WTC11 (cell line): ENCODE measurements around the gene SMKR1. TPM values are rescaled to one million over a fixed set of nuclear protein-coding genes. Genes with fewer than 3 reads are reported as not detected.

ENCODE experiments used
- ATAC-seq: fragments of 200-7000 bp; cut with Tn5 transposase; 2 replicates; pipeline ENCODE4 v1.10.0; 2021; ENCODE audit warnings: mild to moderate bottlenecking, moderate library complexity
- CTCF ChIA-PET: fragments of 300-600 bp; sonication (Branson Sonifier 250); formaldehyde crosslinking; loops from one replicate; lab custom pipeline; 2021; ENCODE audit warnings: antibody characterized with exemption; lab: Charles Lee
- POLR2A ChIA-PET: fragments of 350-600 bp; sonication (Branson Sonifier 250); formaldehyde crosslinking; loops from one replicate; lab custom pipeline; 2021; ENCODE audit warnings: antibody characterized with exemption; lab: Charles Lee
- DNase-seq: peaks from one replicate; pipeline ENCODE4 v3.0.0; 2021; ENCODE audit warnings: low spot score
- H3K27ac Mint-ChIP-seq: 2 replicates; pipeline ENCODE4 v1.8.0; 2021; ENCODE audit warnings: mixed read lengths
- H3K27me3 Mint-ChIP-seq: 2 replicates; pipeline ENCODE4 v1.8.0; 2021; ENCODE audit warnings: low read depth, mild to moderate bottlenecking, moderate library complexity, mixed read lengths
- H3K36me3 Mint-ChIP-seq: 2 replicates; pipeline ENCODE4 v1.8.0; 2021; ENCODE audit warnings: mixed read lengths
- H3K4me1 Mint-ChIP-seq: 2 replicates; pipeline ENCODE4 v1.8.0; 2022; ENCODE audit warnings: mixed read lengths
- H3K4me3 Mint-ChIP-seq: 2 replicates; pipeline ENCODE4 v1.8.0; 2021; ENCODE audit warnings: mild to moderate bottlenecking, moderate library complexity, mixed read lengths
- H3K9me3 Mint-ChIP-seq: 2 replicates; pipeline ENCODE4 v1.8.0; 2021; ENCODE audit warnings: mixed read lengths
- ATF1 ChIP-seq: sonication (generic); formaldehyde crosslinking; IDR thresholded peaks from 2 replicates; pipeline ENCODE4 v1.8.1; 2023; ENCODE audit warnings: mild to moderate bottlenecking, moderate library complexity, missing genetic modification reagents
- CBFB ChIP-seq: sonication (generic); formaldehyde crosslinking; IDR thresholded peaks from 2 replicates; pipeline ENCODE4 v1.8.1; 2022; ENCODE audit warnings: mild to moderate bottlenecking, low read depth, missing genetic modification reagents
- E2F4 ChIP-seq: sonication (generic); formaldehyde crosslinking; IDR thresholded peaks from 2 replicates; pipeline ENCODE4 v1.8.1; 2022; ENCODE audit warnings: low read depth, mild to moderate bottlenecking, moderate library complexity, missing genetic modification reagents, borderline replicate concordance
- FOXJ3 ChIP-seq: sonication (generic); formaldehyde crosslinking; IDR thresholded peaks from 2 replicates; pipeline ENCODE4 v1.9.0; 2021; ENCODE audit warnings: missing genetic modification reagents, mild to moderate bottlenecking, borderline replicate concordance
- HMGA2 ChIP-seq: fragments of 250-450 bp; sonication (Bioruptor Pico); IDR thresholded peaks from 2 replicates; pipeline ENCODE4 v1.4.0; 2021; ENCODE audit warnings: mild to moderate bottlenecking, moderate library complexity
- MXD4 ChIP-seq: fragments of 250-450 bp; sonication (Bioruptor Pico); IDR thresholded peaks from 2 replicates; pipeline ENCODE4 v1.8.0; 2021; ENCODE audit warnings: mild to moderate bottlenecking, moderate library complexity, borderline replicate concordance
- MYBL2 ChIP-seq: sonication (generic); formaldehyde crosslinking; IDR thresholded peaks from 2 replicates; pipeline ENCODE4 v1.8.1; 2023; ENCODE audit warnings: mild to moderate bottlenecking, moderate library complexity, missing genetic modification reagents
- NR1H2 ChIP-seq: sonication (generic); formaldehyde crosslinking; IDR thresholded peaks from 2 replicates; pipeline ENCODE4 v1.9.0; 2021; ENCODE audit warnings: mild to moderate bottlenecking, moderate library complexity, missing genetic modification reagents
- SOX15 ChIP-seq: fragments of 250-450 bp; sonication (Bioruptor Pico); IDR thresholded peaks from 2 replicates; pipeline ENCODE4 v1.9.0; 2021; ENCODE audit warnings: mild to moderate bottlenecking
- TP53 ChIP-seq: sonication (generic); formaldehyde crosslinking; IDR thresholded peaks from 2 replicates; pipeline ENCODE4 v1.8.1; 2023; ENCODE audit warnings: mild to moderate bottlenecking, missing genetic modification reagents
- ZNF138 ChIP-seq: sonication (generic); formaldehyde crosslinking; conservative IDR thresholded peaks from 2 replicates; pipeline ENCODE4 v1.8.1; 2022; ENCODE audit warnings: mild to moderate bottlenecking, moderate library complexity, missing genetic modification reagents
- ZNF263 ChIP-seq: sonication (generic); formaldehyde crosslinking; IDR thresholded peaks from 2 replicates; pipeline ENCODE4 v1.8.1; 2022; ENCODE audit warnings: low read depth, mild to moderate bottlenecking, moderate library complexity, missing genetic modification reagents
- ZNF281 ChIP-seq: sonication (generic); formaldehyde crosslinking; IDR thresholded peaks from 2 replicates; pipeline ENCODE4 v1.8.0; 2023; ENCODE audit warnings: mild to moderate bottlenecking, missing genetic modification reagents
- ZNF317 ChIP-seq: sonication (generic); formaldehyde crosslinking; IDR thresholded peaks from 2 replicates; pipeline ENCODE4 v1.8.1; 2023; ENCODE audit warnings: low read depth, mild to moderate bottlenecking, moderate library complexity, missing genetic modification reagents, borderline replicate concordance
- ZNF423 ChIP-seq: fragments of 250-450 bp; sonication (Bioruptor Pico); IDR thresholded peaks from 2 replicates; pipeline ENCODE4 v2.1.2; 2022; ENCODE audit warnings: mild to moderate bottlenecking, moderate library complexity
- total RNA-seq: library from RNA; stranded (reverse); gene quantifications from 3 replicates; pipeline ENCODE4 v1.2.3, GENCODE V29; 2021
- TF ChIP-seq, protein P1 (sequence below): sonication (generic); formaldehyde crosslinking; IDR thresholded peaks from 2 replicates; pipeline ENCODE4 v1.8.0; 2023; ENCODE audit warnings: missing genetic modification reagents
- TF ChIP-seq, protein P2 (sequence below): sonication (generic); formaldehyde crosslinking; IDR thresholded peaks from 2 replicates; pipeline ENCODE4 v1.8.1; 2022; ENCODE audit warnings: missing genetic modification reagents, borderline replicate concordance
- TF ChIP-seq, protein P3 (sequence below): sonication (generic); formaldehyde crosslinking; IDR thresholded peaks from 2 replicates; pipeline ENCODE4 v1.8.1; 2023; ENCODE audit warnings: mild to moderate bottlenecking, missing genetic modification reagents, moderate library complexity
- TF ChIP-seq, protein P4 (sequence below): sonication (generic); formaldehyde crosslinking; IDR thresholded peaks from 2 replicates; pipeline ENCODE4 v1.8.1; 2022; ENCODE audit warnings: mild to moderate bottlenecking, missing genetic modification reagents, moderate library complexity, borderline replicate concordance
- TF ChIP-seq, protein P5 (sequence below): sonication (generic); formaldehyde crosslinking; IDR thresholded peaks from 2 replicates; pipeline ENCODE4 v1.8.0; 2022; ENCODE audit warnings: mild to moderate bottlenecking, missing genetic modification reagents
- TF ChIP-seq, protein P6 (sequence below): sonication (generic); formaldehyde crosslinking; IDR thresholded peaks from 2 replicates; pipeline ENCODE4 v1.8.1; 2023; ENCODE audit warnings: mild to moderate bottlenecking, missing genetic modification reagents, moderate library complexity

Gene SMKR1
- total RNA-seq, 1 experiment from 2014 or later, result 0.50 TPM

DNA sequence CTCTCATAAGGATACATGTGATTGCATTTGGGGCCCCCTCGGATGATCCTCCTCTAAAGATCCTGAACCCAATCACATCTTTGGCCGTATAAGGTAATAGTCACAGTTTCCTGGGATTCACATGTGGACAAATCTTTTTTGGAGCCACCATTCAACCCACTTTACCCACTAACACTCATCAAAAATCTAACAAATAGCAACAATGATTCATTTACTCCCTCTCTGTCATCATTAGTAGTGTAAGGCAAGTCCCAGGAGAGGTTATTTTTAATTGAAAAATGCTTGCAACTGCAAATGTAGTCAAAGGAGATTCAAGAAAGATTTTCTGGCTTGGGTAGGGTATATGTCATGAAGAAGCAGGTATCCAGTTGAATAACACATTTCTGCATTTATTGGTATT, 9.9 kb upstream of the SMKR1 start (continued):
- no peak for TF ChIP-seq ATF1 (CRISPR knock-in tag)
- no peak for TF ChIP-seq FOXJ3 (CRISPR knock-in tag)
- TF ChIP-seq TP53 (CRISPR knock-in tag), result no peak
- TF ChIP-seq, protein P1, sequence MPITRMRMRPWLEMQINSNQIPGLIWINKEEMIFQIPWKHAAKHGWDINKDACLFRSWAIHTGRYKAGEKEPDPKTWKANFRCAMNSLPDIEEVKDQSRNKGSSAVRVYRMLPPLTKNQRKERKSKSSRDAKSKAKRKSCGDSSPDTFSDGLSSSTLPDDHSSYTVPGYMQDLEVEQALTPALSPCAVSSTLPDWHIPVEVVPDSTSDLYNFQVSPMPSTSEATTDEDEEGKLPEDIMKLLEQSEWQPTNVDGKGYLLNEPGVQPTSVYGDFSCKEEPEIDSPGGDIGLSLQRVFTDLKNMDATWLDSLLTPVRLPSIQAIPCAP, result no peak
- TF ChIP-seq HMGA2 (CRISPR knock-in tag), result no peak
- TF ChIP-seq ZNF263 (CRISPR knock-in tag), result no peak
- TF ChIP-seq ZNF317 (CRISPR knock-in tag), result no peak
- no peak for TF ChIP-seq MXD4 (CRISPR knock-in tag)

DNA sequence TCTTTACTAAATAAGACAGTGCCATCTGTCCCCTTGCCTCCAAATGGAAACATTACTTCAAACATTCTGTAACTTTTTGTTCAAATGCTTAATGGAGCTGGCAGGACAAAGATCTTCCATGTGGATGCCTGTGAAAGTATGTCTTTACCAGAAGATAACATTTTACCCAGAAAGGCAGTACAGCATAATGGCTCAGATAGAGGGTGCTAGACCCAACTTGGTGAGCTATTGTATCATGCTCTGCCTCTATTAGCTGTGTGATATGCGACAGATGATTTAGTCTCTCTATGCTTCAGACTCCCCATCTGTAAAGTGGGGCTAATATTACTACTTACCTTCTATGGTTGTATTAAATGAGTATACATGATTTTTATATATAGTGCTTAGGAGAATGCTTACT, 8.8 kb upstream of the SMKR1 start:
- Mint-ChIP-seq H3K4me3 (no peak overlapping the region), H3K27ac (no peak overlapping the region), H3K9me3 (no peaks in the 10 kb centered on the region), H3K4me1 (no peaks in the 10 kb centered on the region), H3K27me3 (peaks cover 3% of the 10 kb centered on the region; the same call in 1 of the 2 replicates), H3K36me3 (no peaks in the 10 kb centered on the region)
- CTCF ChIA-PET, result interaction anchor here (0.7 to 2.4 kb wide), 13 partner anchors 8 to 332 kb away, joined by 3 to 7 read pairs (median 3); partner anchors contain the start of gene SMKR1
- POLR2A ChIA-PET, result no interaction called here
- TF ChIP-seq, protein P2, sequence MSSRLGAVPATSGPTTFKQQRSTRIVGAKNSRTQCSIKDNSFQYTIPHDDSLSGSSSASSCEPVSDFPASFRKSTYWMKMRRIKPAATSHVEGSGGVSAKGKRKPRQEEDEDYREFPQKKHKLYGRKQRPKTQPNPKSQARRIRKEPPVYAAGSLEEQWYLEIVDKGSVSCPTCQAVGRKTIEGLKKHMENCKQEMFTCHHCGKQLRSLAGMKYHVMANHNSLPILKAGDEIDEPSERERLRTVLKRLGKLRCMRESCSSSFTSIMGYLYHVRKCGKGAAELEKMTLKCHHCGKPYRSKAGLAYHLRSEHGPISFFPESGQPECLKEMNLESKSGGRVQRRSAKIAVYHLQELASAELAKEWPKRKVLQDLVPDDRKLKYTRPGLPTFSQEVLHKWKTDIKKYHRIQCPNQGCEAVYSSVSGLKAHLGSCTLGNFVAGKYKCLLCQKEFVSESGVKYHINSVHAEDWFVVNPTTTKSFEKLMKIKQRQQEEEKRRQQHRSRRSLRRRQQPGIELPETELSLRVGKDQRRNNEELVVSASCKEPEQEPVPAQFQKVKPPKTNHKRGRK (CRISPR knock-in tag), result no peak
- TF ChIP-seq CBFB (no peak), SOX15 (CRISPR knock-in tag) (no peak), MYBL2 (CRISPR knock-in tag) (no peak), ZNF138 (CRISPR knock-in tag) (no peak), MXD4 (CRISPR knock-in tag) (no peak), ZNF281 (CRISPR knock-in tag) (no peak), NR1H2 (CRISPR knock-in tag) (no peak), TP53 (CRISPR knock-in tag) (no peak), E2F4 (no peak), ZNF423 (CRISPR knock-in tag) (no peak)
- TF ChIP-seq, protein P3, sequence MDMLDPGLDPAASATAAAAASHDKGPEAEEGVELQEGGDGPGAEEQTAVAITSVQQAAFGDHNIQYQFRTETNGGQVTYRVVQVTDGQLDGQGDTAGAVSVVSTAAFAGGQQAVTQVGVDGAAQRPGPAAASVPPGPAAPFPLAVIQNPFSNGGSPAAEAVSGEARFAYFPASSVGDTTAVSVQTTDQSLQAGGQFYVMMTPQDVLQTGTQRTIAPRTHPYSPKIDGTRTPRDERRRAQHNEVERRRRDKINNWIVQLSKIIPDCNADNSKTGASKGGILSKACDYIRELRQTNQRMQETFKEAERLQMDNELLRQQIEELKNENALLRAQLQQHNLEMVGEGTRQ (CRISPR knock-in tag), result no peak
- TF ChIP-seq, protein P4, sequence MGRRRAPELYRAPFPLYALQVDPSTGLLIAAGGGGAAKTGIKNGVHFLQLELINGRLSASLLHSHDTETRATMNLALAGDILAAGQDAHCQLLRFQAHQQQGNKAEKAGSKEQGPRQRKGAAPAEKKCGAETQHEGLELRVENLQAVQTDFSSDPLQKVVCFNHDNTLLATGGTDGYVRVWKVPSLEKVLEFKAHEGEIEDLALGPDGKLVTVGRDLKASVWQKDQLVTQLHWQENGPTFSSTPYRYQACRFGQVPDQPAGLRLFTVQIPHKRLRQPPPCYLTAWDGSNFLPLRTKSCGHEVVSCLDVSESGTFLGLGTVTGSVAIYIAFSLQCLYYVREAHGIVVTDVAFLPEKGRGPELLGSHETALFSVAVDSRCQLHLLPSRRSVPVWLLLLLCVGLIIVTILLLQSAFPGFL (CRISPR knock-in tag), result no peak
- TF ChIP-seq, protein P5, sequence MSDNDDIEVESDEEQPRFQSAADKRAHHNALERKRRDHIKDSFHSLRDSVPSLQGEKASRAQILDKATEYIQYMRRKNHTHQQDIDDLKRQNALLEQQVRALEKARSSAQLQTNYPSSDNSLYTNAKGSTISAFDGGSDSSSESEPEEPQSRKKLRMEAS (CRISPR knock-in tag), result no peak
- TF ChIP-seq, protein P6, sequence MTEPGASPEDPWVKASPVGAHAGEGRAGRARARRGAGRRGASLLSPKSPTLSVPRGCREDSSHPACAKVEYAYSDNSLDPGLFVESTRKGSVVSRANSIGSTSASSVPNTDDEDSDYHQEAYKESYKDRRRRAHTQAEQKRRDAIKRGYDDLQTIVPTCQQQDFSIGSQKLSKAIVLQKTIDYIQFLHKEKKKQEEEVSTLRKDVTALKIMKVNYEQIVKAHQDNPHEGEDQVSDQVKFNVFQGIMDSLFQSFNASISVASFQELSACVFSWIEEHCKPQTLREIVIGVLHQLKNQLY (CRISPR knock-in tag), result no peak
- ATAC-seq (0 out of 2 replicates have a peak, but pooled peaks have one; percentile 50), DNase-seq (no peak)
